Heart left ventricle (tissue), 13 donors: ENCODE results near the gene CABP4.

Experiments used
- POLR2A ChIP-seq, 2 donors: fragments of 450-650 bp; IDR thresholded peaks; one replicate each; pipeline ENCODE4 v1.6.1; 2017; ENCODE audit warnings: antibody characterized with exemption in 2 of 2, mild to moderate bottlenecking in 2 of 2, moderate library complexity in 2 of 2
- TF ChIP-seq, protein P1 (sequence below), 12 donors: fragments of 200-600 bp; sonication (generic) in 4 of 12; IDR thresholded peaks; one replicate each; pipeline versions ENCODE4 v1.5.0 to v1.8.0; 2018 to 2022; ENCODE audit warnings: antibody characterized with exemption in 12 of 12, mild to moderate bottlenecking in 5 of 12
- donor health status: ischemic (EF 13 %, LVEDD 7.1; RV severe dilation, severe dysfunction).
- donor health status: DM: no; HTN: yes; CAD: no.
- donor health status: DM: no; HTN: no; CAD: no.
- donor health status: ischemic (EF 25% LVEDD 6.9; RV normal size, moderate dysfunction).
- donor health status: ischemic (EF 25% LVEDD 5.7; RV mildly dilated, moderate dysfunction).
- donor health status: ischemic (EF 35%, LVEDD 5.7; RV mildly dilated, moderate dysfunction).
- donor health status: nonischemic (EF 11% LVEDD 7.7; RV severe dilation, severe dysfunction).
- donor health status: DM: yes; HTN: yes; CAD: no.
- donor health status: PGD.
- donor health status: ischemic (EF 29% LVEDD 5.4; RV normal size, mild dysfunction).
- donor health status: nonischemic (EF 23%, LVEDD 6.1; RV moderate dilation, normal function).

DNA sequence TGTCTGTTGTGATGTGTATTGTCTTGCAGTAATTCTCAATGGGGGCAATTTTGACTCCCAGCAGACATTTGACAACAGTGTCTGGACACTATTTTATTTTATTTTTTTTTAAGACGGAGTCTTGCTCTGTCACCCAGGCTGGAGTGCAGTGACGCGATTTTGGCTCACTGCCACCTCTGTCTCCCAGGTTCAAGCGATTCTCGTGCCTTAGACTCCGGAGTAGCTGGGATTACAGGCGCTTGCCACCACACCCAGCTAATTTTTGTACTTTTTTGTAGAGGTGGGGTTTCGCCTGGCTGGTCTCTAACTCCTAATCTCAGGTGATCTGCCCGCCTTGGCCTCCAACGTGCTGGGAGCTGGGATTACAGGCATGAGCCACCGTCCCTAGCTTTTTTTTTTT, 25.4 kb upstream of the CABP4 start:
- TF ChIP-seq POLR2A (IDR thresholded peaks at IDR 0.05): no peak
- TF ChIP-seq, protein P1, sequence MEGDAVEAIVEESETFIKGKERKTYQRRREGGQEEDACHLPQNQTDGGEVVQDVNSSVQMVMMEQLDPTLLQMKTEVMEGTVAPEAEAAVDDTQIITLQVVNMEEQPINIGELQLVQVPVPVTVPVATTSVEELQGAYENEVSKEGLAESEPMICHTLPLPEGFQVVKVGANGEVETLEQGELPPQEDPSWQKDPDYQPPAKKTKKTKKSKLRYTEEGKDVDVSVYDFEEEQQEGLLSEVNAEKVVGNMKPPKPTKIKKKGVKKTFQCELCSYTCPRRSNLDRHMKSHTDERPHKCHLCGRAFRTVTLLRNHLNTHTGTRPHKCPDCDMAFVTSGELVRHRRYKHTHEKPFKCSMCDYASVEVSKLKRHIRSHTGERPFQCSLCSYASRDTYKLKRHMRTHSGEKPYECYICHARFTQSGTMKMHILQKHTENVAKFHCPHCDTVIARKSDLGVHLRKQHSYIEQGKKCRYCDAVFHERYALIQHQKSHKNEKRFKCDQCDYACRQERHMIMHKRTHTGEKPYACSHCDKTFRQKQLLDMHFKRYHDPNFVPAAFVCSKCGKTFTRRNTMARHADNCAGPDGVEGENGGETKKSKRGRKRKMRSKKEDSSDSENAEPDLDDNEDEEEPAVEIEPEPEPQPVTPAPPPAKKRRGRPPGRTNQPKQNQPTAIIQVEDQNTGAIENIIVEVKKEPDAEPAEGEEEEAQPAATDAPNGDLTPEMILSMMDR (IDR thresholded peaks at IDR 0.05): no peak
